ENCODE measurements around the gene CHMP4A.

Gene CHMP4A

GRCh38 chr14:24197056-24197450 lies 16.2 kb downstream of the CHMP4A start:
- in situ Hi-C loops (cut with HindIII; ENCODE audit: low sequenced_read_pairs) = no loop called here
- TF ChIP-seq CTCF (IDR thresholded peaks at IDR 0.05; ENCODE audit: low read depth, low read length) = no peak
- H3K4me3 ChIP-seq (ENCODE audit: low read depth, low read length) = no peak overlapping the region
- no peak for DNase-seq (ENCODE audit: low read depth, low spot score)

GRCh38 chr14:24196071-24197055 lies 16.9 kb downstream of the CHMP4A start:
- H3K4me3 ChIP-seq (ENCODE audit: low read depth, low read length) = peak overlapping the region; percentile 84
- no peak for TF ChIP-seq CTCF (IDR thresholded peaks at IDR 0.05; ENCODE audit: low read depth, low read length)
- in situ Hi-C loops (cut with HindIII; ENCODE audit: low sequenced_read_pairs) = no loop called here
- DNase-seq (ENCODE audit: low read depth, low spot score) = peak; percentile 13

- peak; percentile 92 for DNase-seq (ENCODE audit: low read depth, low spot score)
- H3K4me3 ChIP-seq (ENCODE audit: low read depth, low read length) = peak within 1 kb of the TSS; percentile 84
- in situ Hi-C loops (cut with HindIII; ENCODE audit: low sequenced_read_pairs) = no loop called here
- no peak for TF ChIP-seq CTCF (IDR thresholded peaks at IDR 0.05; ENCODE audit: low read depth, low read length)
These were observed 17.9 kb downstream of the CHMP4A start, which contains the start of gene TM9SF1 for GRCh38 chr14:24195186-24196070. TM9SF1 (minus strand) TSS chr14:24195441; CDS start chr14:24195019, 422 bp downstream.

GRCh38 chr14:24194873-24195185 lies 18.5 kb downstream of the CHMP4A start:
- in situ Hi-C loops (cut with HindIII; ENCODE audit: low sequenced_read_pairs) = no loop called here
- DNase-seq (ENCODE audit: low read depth, low spot score) = no peak
- no peak for TF ChIP-seq CTCF (IDR thresholded peaks at IDR 0.05; ENCODE audit: low read depth, low read length)
- H3K4me3 ChIP-seq (ENCODE audit: low read depth, low read length) = peak overlapping the region; percentile 84

GRCh38 chr14:24194186-24194872 lies 19.0 kb downstream of the CHMP4A start:
- in situ Hi-C loops (cut with HindIII; ENCODE audit: low sequenced_read_pairs) = no loop called here
- DNase-seq (ENCODE audit: low read depth, low spot score) = no peak

More at GRCh38 chr14:24194186-24194872, 19.0 kb downstream of the CHMP4A start:
- TF ChIP-seq CTCF (IDR thresholded peaks at IDR 0.05; ENCODE audit: low read depth, low read length) = no peak
- H3K4me3 ChIP-seq (ENCODE audit: low read depth, low read length) = peak overlapping the region; percentile 84
